Adrenal gland (tissue), 12 donors: ENCODE results near the gene DPP10. TPM values are rescaled to one million over a fixed set of nuclear protein-coding genes. Genes with fewer than 3 reads are reported as not detected.

ENCODE experiments used
- DNase-seq, 7 donors: peaks; one replicate each; pipeline ENCODE4 v3.0.0-alpha.2; 2019 to 2020
- H3K27ac ChIP-seq, 5 donors: fragments of 200-600 bp; sonication (generic) in 4 of 5; 1 replicate in 3 of 5; 2 replicates in 2 of 5; pipeline versions ENCODE4 v1.5.1 to v1.8.0; 2016 to 2020; ENCODE audit warnings: mild to moderate bottlenecking in 1 of 5
- H3K27me3 ChIP-seq: fragments of 200-600 bp; 2 replicates; pipeline ENCODE4 v1.8.0; 2021
- H3K36me3 ChIP-seq, 2 donors: fragments of 200-600 bp; replicated peaks in 1 of 2; 1 replicate in 1 of 2; 2 replicates in 1 of 2; pipeline versions ENCODE4 v1.5.1 to v1.8.0; 2018 to 2022
- H3K4me1 ChIP-seq, 2 donors: fragments of 200-600 bp; replicated peaks in 1 of 2; 1 replicate in 1 of 2; 2 replicates in 1 of 2; pipeline versions ENCODE4 v1.5.1 to v1.8.0; 2018 to 2021
- H3K4me3 ChIP-seq, 4 donors: fragments of 200-600 bp; sonication (generic) in 3 of 4; one replicate each; pipeline ENCODE4 v1.5.1; 2016 to 2018
- H3K9me3 ChIP-seq, 3 donors: fragments of 200-600 bp; sonication (generic) in 1 of 3; replicated peaks in 1 of 3; 1 replicate in 2 of 3; 2 replicates in 1 of 3; pipeline versions ENCODE4 v1.5.1 to v1.8.0; 2016 to 2021
- CTCF ChIP-seq, 6 experiments: fragments of 450-650 bp in 4 of 6; fragments of 200-600 bp in 2 of 6; sonication (generic) in 1 of 6; IDR thresholded peaks; 1 replicate in 5 of 6; 2 replicates in 1 of 6; pipeline versions ENCODE4 v1.5.1 to v1.8.0; 2016 to 2021; ENCODE audit warnings: antibody characterized with exemption in 6 of 6, mild to moderate bottlenecking in 2 of 6, moderate library complexity in 1 of 6
- POLR2A ChIP-seq, 2 donors: fragments of 450-650 bp; IDR thresholded peaks; one replicate each; pipeline ENCODE4 v1.6.1; 2017; ENCODE audit warnings: antibody characterized with exemption in 2 of 2, mild to moderate bottlenecking in 2 of 2, moderate library complexity in 1 of 2
- WGBS, 4 donors: extraction: QIAGEN DNeasy Blood & Tissue Kit in 2 of 4; methylation state at CpG; one replicate each; pipeline versions ENCODE4 v1.1.5 to v1.1.7; 2013 to 2017; 5-methylcytosine and 5-hydroxymethylcytosine counted together
- intact Hi-C, 2 donors: fragments of 100-400 bp; cut with DNase I; formaldehyde crosslinking; loops; one replicate each; pipeline versions ENCODE4 v1.14.1 to v1.15.0; 2022 to 2023
- polyA plus RNA-seq, 3 donors: library from polyadenylated mRNA; stranded (reverse); fragments of 200-250 nt in 2 of 3; fragments of 350-450 nt in 1 of 3; fragmentation: Illumina TruSeq in 1 of 3; extraction: RNeasy Lipid Tissue Mini Kit (QIAGEN cat#74804) in 1 of 3; gene quantifications; one replicate each; pipeline ENCODE4 v1.2.3, GENCODE V29; 2013 to 2014
- total RNA-seq, 9 donors: library from RNA; depleted of rRNA in 4 of 9; stranded (reverse); fragments of >200 nt in 4 of 9; fragments of 120-200 nt in 1 of 9; fragmentation: NEBNext Ultra II Directional in 1 of 9; extraction: Animal tissue kit (Norgen Biotek cat#: 25700) in 1 of 9; gene quantifications; one replicate each; pipeline versions ENCODE4 v1.1.0 to v1.2.4, GENCODE V29; 2013 to 2023
- donor health status: healthy with polysubstance abuse.
- donor health status: Bipolar disorder and iron deficiency.
- donor health status: DM: yes; HTN: yes; CAD: no.
- donor health status: DM: no; HTN: no; CAD: no.
- donor health status: DM: no; HTN: no; CAD: no.
- donor health status: DM: yes; HTN: yes; CAD: no.

DPP10 gene
- total and polyA plus RNA-seq, 12 donors: 5.2 to 257 (median 32.0) TPM

- Histone ChIP-seq H3K4me1 (peaks cover 0 to 4% of the 10 kb centered on the region in 2 donors), H3K4me3 (no peak overlapping the region)
- TF ChIP-seq CTCF (IDR thresholded peaks at IDR 0.05): no peak
- TF ChIP-seq POLR2A (IDR thresholded peaks at IDR 0.05): no peak
Observed at GRCh38 chr2:115481842-115482241, 1039.4 kb downstream of the DPP10 start.

GRCh38 chr2:115483666-115484065 is 1041.2 kb downstream of the DPP10 start:
- TF ChIP-seq POLR2A (IDR thresholded peaks at IDR 0.05) (no peak), CTCF (IDR thresholded peaks at IDR 0.05) (no peak)
- Histone ChIP-seq H3K4me1 (peaks cover 0 to 4% of the 10 kb centered on the region in 2 donors), H3K27ac (no peak overlapping the region), H3K4me3 (no peak overlapping the region), H3K36me3 (no peaks in the 10 kb centered on the region), H3K9me3 (no peaks in the 10 kb centered on the region), H3K27me3 (no peaks in the 10 kb centered on the region)
- WGBS, 4 donors: 23 to 33% (median 30%) methylated on average over 4 of the region's 4 CpGs
- DNase-seq: no peak
- intact Hi-C loops: no loop called here

More at GRCh38 chr2:115481842-115482241, 1039.4 kb downstream of the DPP10 start:
- intact Hi-C loops: no loop called here
- no peak overlapping the region for H3K27ac ChIP-seq
- H3K9me3 ChIP-seq: no peaks in the 10 kb centered on the region
- WGBS, 4 donors: 89 to 94% (median 90%) methylated on average over 2 of the region's 2 CpGs
- H3K36me3 ChIP-seq: no peaks in the 10 kb centered on the region
- no peak for DNase-seq
- H3K27me3 ChIP-seq: no peaks in the 10 kb centered on the region

GRCh38 chr2:115484486-115484885 is 1042.0 kb downstream of the DPP10 start:
- intact Hi-C loops: no loop called here
- Histone ChIP-seq H3K4me3 (no peak overlapping the region), H3K4me1 (peaks cover 0 to 4% of the 10 kb centered on the region in 2 donors), H3K9me3 (no peaks in the 10 kb centered on the region), H3K27me3 (no peaks in the 10 kb centered on the region), H3K36me3 (no peaks in the 10 kb centered on the region), H3K27ac (no peak overlapping the region)
- 71 to 81% (median 73%) methylated on average over 1 of the region's 1 CpG for WGBS, 4 donors
- no peak for TF ChIP-seq POLR2A (IDR thresholded peaks at IDR 0.05)
- TF ChIP-seq CTCF (IDR thresholded peaks at IDR 0.05): no peak
- DNase-seq: no peak

GRCh38 chr2:115484983-115485382 is 1042.5 kb downstream of the DPP10 start:
- 78 to 91% (median 80%) methylated on average over 4 of the region's 4 CpGs for WGBS, 4 donors
- Histone ChIP-seq H3K4me3 (no peak overlapping the region), H3K27ac (no peak overlapping the region), H3K4me1 (peaks cover 0 to 4% of the 10 kb centered on the region in 2 donors), H3K27me3 (no peaks in the 10 kb centered on the region), H3K36me3 (no peaks in the 10 kb centered on the region), H3K9me3 (no peaks in the 10 kb centered on the region)
- intact Hi-C loops: no loop called here
- no peak for TF ChIP-seq CTCF (IDR thresholded peaks at IDR 0.05)
- TF ChIP-seq POLR2A (IDR thresholded peaks at IDR 0.05): no peak
- DNase-seq: no peak
